ENCODE measurements around the gene LCK.

LCK gene

DNA sequence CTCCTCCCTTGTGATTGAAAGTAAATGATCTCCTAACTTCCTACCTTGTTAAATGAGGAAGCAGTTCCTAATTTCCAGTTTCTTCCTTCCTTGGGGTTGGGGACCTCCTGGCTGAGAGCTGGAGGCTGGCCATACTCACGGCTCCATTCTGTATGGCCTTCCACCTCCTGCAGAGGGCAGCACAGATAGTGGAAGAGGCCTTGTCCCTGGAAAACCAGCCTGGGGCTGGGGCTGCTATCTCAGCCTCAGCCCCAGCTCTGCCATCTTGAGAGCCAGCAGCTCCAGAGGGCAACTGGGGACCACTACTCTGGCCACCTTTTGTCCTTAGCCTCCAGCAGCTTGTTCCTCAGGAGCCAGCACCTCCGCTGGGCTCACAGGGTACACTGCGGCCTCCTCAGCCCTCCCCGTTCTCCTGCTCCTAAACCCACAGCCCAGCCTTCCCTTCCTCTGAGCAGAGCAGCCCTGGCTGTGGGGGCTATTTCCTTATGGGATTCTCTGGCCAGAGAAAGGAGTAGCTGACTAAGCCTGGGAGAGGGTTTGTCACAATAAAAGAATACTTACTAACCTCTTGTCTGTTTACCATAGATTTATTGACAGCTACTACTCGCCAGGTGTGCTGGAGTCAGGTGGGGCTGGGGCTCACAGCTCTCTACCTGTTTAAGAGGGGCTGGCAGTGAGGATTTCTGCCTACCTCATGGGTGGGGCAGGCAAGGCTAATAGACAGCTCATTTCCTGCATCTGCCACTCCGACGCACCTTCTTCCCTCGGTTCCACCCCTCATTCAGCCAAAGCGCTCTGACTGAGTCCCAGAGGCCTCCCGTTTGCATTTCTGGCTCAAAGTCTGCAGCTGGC lies 35.2 kb upstream of the LCK start:
- no peak overlapping the region for H3K4me3 ChIP-seq (replicated peaks in 1 of 2; ENCODE audit: low read depth in 2 of 2, low read length in 2 of 2)
- peak; percentile 76 to 79 for DNase-seq (ENCODE audit: low read depth in 2 of 2)
- TF ChIP-seq, protein P1, sequence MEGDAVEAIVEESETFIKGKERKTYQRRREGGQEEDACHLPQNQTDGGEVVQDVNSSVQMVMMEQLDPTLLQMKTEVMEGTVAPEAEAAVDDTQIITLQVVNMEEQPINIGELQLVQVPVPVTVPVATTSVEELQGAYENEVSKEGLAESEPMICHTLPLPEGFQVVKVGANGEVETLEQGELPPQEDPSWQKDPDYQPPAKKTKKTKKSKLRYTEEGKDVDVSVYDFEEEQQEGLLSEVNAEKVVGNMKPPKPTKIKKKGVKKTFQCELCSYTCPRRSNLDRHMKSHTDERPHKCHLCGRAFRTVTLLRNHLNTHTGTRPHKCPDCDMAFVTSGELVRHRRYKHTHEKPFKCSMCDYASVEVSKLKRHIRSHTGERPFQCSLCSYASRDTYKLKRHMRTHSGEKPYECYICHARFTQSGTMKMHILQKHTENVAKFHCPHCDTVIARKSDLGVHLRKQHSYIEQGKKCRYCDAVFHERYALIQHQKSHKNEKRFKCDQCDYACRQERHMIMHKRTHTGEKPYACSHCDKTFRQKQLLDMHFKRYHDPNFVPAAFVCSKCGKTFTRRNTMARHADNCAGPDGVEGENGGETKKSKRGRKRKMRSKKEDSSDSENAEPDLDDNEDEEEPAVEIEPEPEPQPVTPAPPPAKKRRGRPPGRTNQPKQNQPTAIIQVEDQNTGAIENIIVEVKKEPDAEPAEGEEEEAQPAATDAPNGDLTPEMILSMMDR (IDR thresholded peaks at IDR 0.05; ENCODE audit: low read depth, low read length), result peak; percentile 89

DNA sequence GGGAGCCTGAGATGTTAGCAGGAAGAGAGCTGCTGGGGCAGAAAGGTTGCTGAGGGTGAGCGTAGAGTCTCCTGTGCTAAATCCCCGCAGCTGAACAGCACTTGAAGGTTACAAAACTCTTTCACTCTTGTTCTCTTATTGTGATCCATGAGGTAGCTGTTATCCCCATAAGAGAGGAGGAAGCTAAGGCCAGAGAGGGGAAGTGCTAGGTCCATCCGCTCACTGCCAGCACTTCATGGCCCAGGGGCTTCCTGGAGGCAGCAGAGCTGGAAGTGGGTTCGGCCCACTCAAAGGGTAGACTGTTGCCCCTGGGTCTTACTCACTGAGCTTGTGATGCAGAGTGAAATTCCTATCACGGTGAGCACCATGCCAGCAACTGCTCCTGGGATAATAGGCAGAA lies 34.5 kb upstream of the LCK start:
- DNase-seq (ENCODE audit: low read depth in 2 of 2), result no peak
- no peak overlapping the region for H3K4me3 ChIP-seq (replicated peaks in 1 of 2; ENCODE audit: low read depth in 2 of 2, low read length in 2 of 2)
- TF ChIP-seq, protein P1 (IDR thresholded peaks at IDR 0.05; ENCODE audit: low read depth, low read length), result no peak

DNA sequence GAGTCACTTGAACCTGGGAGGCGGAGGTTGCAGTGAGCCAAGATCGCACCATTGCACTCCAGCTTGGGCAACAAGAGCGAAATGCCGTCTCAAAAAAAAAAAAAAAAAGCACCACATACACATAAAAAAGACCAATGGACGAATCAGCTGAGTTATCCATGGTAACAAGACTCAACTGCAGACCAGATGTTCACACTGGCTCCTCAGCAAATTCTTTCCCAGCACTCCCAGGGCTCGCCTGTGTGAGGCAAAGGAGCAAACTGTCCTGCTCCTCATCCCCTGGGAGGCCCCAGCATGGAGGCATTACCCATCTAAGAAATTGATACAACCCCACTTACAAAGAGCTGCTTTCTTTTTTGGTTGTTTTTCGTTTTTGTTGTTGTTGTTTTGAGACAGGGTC lies 32.0 kb upstream of the LCK start:
- TF ChIP-seq, protein P1 (IDR thresholded peaks at IDR 0.05; ENCODE audit: low read depth, low read length), result no peak
- no peak for DNase-seq (ENCODE audit: low read depth in 2 of 2)

DNA sequence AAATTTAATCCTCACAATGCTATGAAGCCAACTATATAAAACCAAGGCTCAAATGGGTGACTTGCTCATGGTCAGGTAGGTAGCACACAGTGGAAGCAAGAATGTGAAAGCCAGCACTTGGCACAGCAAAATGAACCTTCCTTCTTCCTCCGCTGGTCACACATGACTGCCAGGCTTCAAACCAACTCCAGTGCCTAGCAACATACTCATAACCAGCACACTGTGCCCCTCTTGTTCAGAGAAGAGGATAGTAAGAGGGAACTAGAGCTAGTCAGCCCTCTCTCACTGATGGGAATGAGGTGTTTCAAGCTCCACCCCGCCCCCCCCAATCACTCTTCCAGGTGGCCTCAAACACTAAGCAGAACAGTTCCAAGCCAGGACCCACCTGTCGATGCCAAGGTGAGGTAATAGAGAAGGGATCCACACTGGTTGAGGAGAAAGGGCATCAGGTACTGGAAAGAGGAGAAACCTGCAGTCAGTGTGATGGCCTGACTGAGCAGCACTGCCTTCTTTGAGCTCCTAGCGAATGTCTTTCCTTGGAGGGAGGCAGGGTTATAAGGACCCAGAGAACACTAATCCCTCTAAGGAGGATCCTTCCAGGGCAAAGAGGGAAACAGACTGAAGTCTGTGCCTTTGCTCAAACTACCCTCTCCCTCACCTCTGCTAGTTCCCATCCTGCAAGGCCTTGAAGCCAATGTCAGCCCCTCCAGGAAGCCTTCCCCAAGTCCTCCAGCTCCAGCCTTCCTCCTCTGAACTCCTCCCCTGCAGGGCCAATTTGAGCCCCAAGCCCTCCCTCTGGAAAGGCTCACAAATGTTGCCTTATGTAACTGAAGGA lies 30.1 kb upstream of the LCK start:
- DNase-seq (ENCODE audit: low read depth in 2 of 2), result no peak
- TF ChIP-seq, protein P1 (IDR thresholded peaks at IDR 0.05; ENCODE audit: low read depth, low read length), result no peak
- peak overlapping the region; percentile 61 to 90 for H3K4me3 ChIP-seq (replicated peaks in 1 of 2; ENCODE audit: low read depth in 2 of 2, low read length in 2 of 2)

More for the DNA sequence above, 32.0 kb upstream of the LCK start:
- no peak overlapping the region for H3K4me3 ChIP-seq (replicated peaks in 1 of 2; ENCODE audit: low read depth in 2 of 2, low read length in 2 of 2)

DNA sequence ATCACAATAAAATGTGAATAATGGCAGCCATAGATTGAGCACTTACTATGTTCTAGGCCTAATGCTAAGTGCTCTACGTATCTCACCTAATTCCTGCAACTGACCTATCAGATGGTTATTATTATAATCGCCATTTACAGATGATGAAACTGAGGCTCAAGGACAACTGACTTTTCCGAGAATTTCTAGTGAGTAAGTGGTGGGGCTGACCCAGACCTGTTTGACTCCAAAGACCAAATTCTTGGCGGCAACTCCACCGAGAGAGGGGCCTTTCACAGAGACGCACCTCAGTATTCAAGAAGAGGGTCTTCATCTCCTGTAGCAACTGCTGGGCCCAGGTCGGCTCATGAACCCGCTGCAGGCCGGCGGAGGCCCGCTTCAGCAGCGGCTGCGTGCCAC lies 29.5 kb upstream of the LCK start:
- TF ChIP-seq, protein P1 (IDR thresholded peaks at IDR 0.05; ENCODE audit: low read depth, low read length), result no peak
- no peak for DNase-seq (ENCODE audit: low read depth in 2 of 2)
- H3K4me3 ChIP-seq (replicated peaks in 1 of 2; ENCODE audit: low read depth in 2 of 2, low read length in 2 of 2), result peak overlapping the region; percentile 61 to 90

DNA sequence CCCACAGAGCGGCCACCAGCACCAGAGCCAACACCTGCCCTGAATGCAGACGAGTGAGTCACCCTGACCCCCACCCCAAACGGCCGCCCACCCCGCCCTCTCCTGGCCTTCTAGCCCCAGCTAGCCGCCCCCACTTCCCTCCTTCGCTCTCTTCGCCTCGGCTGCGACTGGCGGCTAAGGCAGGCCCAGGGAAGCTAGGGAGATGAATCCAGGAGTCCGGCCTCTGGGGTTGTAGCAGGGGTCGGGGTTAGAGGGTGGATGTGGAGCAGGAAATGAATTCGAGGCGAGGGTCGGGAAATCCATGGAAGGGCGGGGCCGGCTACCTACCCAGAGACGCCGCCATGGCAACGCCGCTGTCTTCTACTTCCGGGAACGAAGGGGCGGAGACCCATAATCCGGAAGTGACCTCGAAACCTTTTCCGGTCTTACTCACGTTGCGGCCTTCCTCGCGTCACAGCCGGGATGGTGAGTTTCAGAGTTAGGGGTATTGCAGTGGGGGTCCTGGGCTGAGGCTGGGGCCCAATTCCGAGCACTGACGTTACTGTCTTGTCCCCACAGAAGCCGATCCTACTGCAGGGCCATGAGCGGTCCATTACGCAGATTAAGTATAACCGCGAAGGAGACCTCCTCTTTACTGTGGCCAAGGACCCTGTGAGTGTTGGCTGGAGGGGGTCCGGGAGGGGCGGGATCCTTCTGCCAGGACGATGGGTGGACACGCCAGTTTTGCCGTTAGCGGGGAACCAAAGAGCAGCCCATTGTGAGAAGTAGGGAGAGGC lies 28.9 kb upstream of the LCK start, which contains the start of the genes EIF3I and TMEM234:
Gene EIF3I, plus strand, starts transcription at position 428 of the 776 bp plus-strand sequence. Its CDS starts 35 bp downstream, at position 463.
Gene TMEM234, minus strand, starts transcription at position 374 of the 776 bp plus-strand sequence. Its CDS starts 31 bp downstream, at position 343.
- TF ChIP-seq, protein P1 (IDR thresholded peaks at IDR 0.05; ENCODE audit: low read depth, low read length), result no peak
- DNase-seq (ENCODE audit: low read depth in 2 of 2), result peak; percentile 92
- peak within 1 kb of the TSS; percentile 61 to 90 for H3K4me3 ChIP-seq (replicated peaks in 1 of 2; ENCODE audit: low read depth in 2 of 2, low read length in 2 of 2)

Measured in cardiac fibroblast (primary cell).